RWPE2 (cell line): ENCODE measurements around the gene FBXO44.

Source experiments
- ATAC-seq: fragments of 200-7000 bp; cut with Tn5 transposase; 3 replicates; pipeline ENCODE4 v1.9.1; 2021; ENCODE audit warnings: low read depth
- DNase-seq: peaks from one replicate; pipeline ENCODE4 v3.0.0-alpha.2; 2020; ENCODE audit warnings: low spot score
- H3K27ac ChIP-seq: fragments of 450-650 bp; 2 replicates; pipeline ENCODE4 v1.5.1; 2017; ENCODE audit warnings: mild to moderate bottlenecking; ENCODE audit not compliant: poor library complexity, severe bottlenecking
- H3K27me3 ChIP-seq: fragments of 250-450 bp; sonication (Bioruptor Pico); 2 replicates; pipeline ENCODE4 v1.5.1; 2021; ENCODE audit warnings: mild to moderate bottlenecking, moderate library complexity; ENCODE audit not compliant: insufficient read depth, poor library complexity, severe bottlenecking
- H3K36me3 ChIP-seq: fragments of 250-450 bp; sonication (Bioruptor Pico); 2 replicates; pipeline ENCODE4 v1.5.1; 2020; ENCODE audit warnings: low read depth, mild to moderate bottlenecking, moderate library complexity
- H3K4me1 ChIP-seq: fragments of 250-450 bp; sonication (Bioruptor Pico); 2 replicates; pipeline ENCODE4 v1.5.1; 2021; ENCODE audit warnings: mild to moderate bottlenecking, moderate library complexity; ENCODE audit not compliant: insufficient read depth, poor library complexity, severe bottlenecking
- H3K4me3 ChIP-seq: fragments of 250-450 bp; sonication (Bioruptor Pico); 2 replicates; pipeline ENCODE4 v1.5.1; 2021; ENCODE audit warnings: mild to moderate bottlenecking, moderate library complexity; ENCODE audit not compliant: severe bottlenecking
- H3K9me3 ChIP-seq: fragments of 250-450 bp; sonication (Bioruptor Pico); 2 replicates; pipeline ENCODE4 v1.5.1; 2021; ENCODE audit warnings: mild to moderate bottlenecking, moderate library complexity; ENCODE audit not compliant: severe bottlenecking
- CTCF ChIP-seq: fragments of 450-650 bp; IDR thresholded peaks from one replicate; pipeline ENCODE4 v1.5.1; 2017; ENCODE audit warnings: mild to moderate bottlenecking, moderate library complexity; ENCODE audit not compliant: poor library complexity, severe bottlenecking

FBXO44 gene

GRCh38 chr1:11611638-11612327 lies 42.9 kb upstream of the FBXO44 start:
- ATAC-seq (no peak), DNase-seq (no peak)
- no peaks in the 10 kb centered on the region for H3K4me1 ChIP-seq
- no peak overlapping the region for H3K27ac ChIP-seq
- no peaks in the 10 kb centered on the region for H3K27me3 ChIP-seq
- H3K36me3 ChIP-seq: no peaks in the 10 kb centered on the region
- no peak overlapping the region for H3K4me3 ChIP-seq
- TF ChIP-seq CTCF: no peak
- H3K9me3 ChIP-seq: no peaks in the 10 kb centered on the region

- H3K27ac ChIP-seq: no peak overlapping the region
- DNase-seq (no peak), ATAC-seq (no peak)
- H3K9me3 ChIP-seq: no peaks in the 10 kb centered on the region
- no peaks in the 10 kb centered on the region for H3K36me3 ChIP-seq
- no peak overlapping the region for H3K4me3 ChIP-seq
- H3K27me3 ChIP-seq: no peaks in the 10 kb centered on the region
- TF ChIP-seq CTCF: no peak
- no peaks in the 10 kb centered on the region for H3K4me1 ChIP-seq
These were observed 41.3 kb upstream of the FBXO44 start for GRCh38 chr1:11613347-11613746.

GRCh38 chr1:11615090-11615489 lies 39.6 kb upstream of the FBXO44 start:
- H3K27ac ChIP-seq: no peak overlapping the region
- no peaks in the 10 kb centered on the region for H3K36me3 ChIP-seq
- no peak for TF ChIP-seq CTCF
- ATAC-seq (no peak), DNase-seq (no peak)
- no peak overlapping the region for H3K4me3 ChIP-seq
- H3K4me1 ChIP-seq: no peaks in the 10 kb centered on the region
- no peaks in the 10 kb centered on the region for H3K9me3 ChIP-seq
- no peaks in the 10 kb centered on the region for H3K27me3 ChIP-seq

GRCh38 chr1:11616766-11617165 lies 37.9 kb upstream of the FBXO44 start:
- no peaks in the 10 kb centered on the region for H3K9me3 ChIP-seq
- no peak overlapping the region for H3K4me3 ChIP-seq
- H3K36me3 ChIP-seq: no peaks in the 10 kb centered on the region
- TF ChIP-seq CTCF: no peak
- DNase-seq (no peak), ATAC-seq (no peak)
- no peak overlapping the region for H3K27ac ChIP-seq
- no peaks in the 10 kb centered on the region for H3K4me1 ChIP-seq
- no peaks in the 10 kb centered on the region for H3K27me3 ChIP-seq

- Histone ChIP-seq H3K27me3 (no peaks in the 10 kb centered on the region), H3K9me3 (no peaks in the 10 kb centered on the region), H3K4me3 (no peak overlapping the region), H3K36me3 (no peaks in the 10 kb centered on the region), H3K4me1 (no peaks in the 10 kb centered on the region), H3K27ac (no peak overlapping the region)
- no peak for DNase-seq
- no peak for ATAC-seq
- TF ChIP-seq CTCF: no peak
These were observed 37.4 kb upstream of the FBXO44 start for GRCh38 chr1:11617314-11617713.
